SW480 (cell line): ENCODE data around the gene LYPLAL1.
"Not testable (repeated sequence)": the region's sequence is repeated elsewhere in the genome, so short reads cannot be mapped to it uniquely, and the experiment has no call there.

ENCODE experiments used
- DNase-seq: peaks from one replicate; pipeline ENCODE4 v3.0.0-alpha.2; 2016; ENCODE audit warnings: low spot score

The LYPLAL1 gene

GRCh38 chr1:219215477-219215876 lies 41.8 kb downstream of the LYPLAL1 start:
- no peak for DNase-seq

- DNase-seq = no peak
These were observed 47.3 kb downstream of the LYPLAL1 start for GRCh38 chr1:219220945-219221344.

GRCh38 chr1:219223496-219223895 lies 49.8 kb downstream of the LYPLAL1 start:
- DNase-seq = no peak

GRCh38 chr1:219226196-219226595 lies 52.5 kb downstream of the LYPLAL1 start:
- DNase-seq = no peak

- DNase-seq = no peak
These were observed 53.8 kb downstream of the LYPLAL1 start for GRCh38 chr1:219227360-219228057.

- DNase-seq = no peak
These were observed 54.4 kb downstream of the LYPLAL1 start for GRCh38 chr1:219228058-219228419.

GRCh38 chr1:219232890-219233289 lies 59.2 kb downstream of the LYPLAL1 start:
- no peak for DNase-seq

GRCh38 chr1:219235903-219236481 lies 62.3 kb downstream of the LYPLAL1 start:
- no peak for DNase-seq

GRCh38 chr1:219236933-219237610 lies 63.4 kb downstream of the LYPLAL1 start:
- no peak for DNase-seq

GRCh38 chr1:219239518-219239917 lies 65.8 kb downstream of the LYPLAL1 start:
- DNase-seq = no peak

- no peak for DNase-seq
These were observed 71.2 kb downstream of the LYPLAL1 start for GRCh38 chr1:219244864-219245263.

GRCh38 chr1:219247441-219247840 lies 73.8 kb downstream of the LYPLAL1 start:
- no peak for DNase-seq

- DNase-seq = not testable (repeated sequence)
These were observed 76.8 kb downstream of the LYPLAL1 start for GRCh38 chr1:219250468-219250867.

GRCh38 chr1:219257751-219258150 lies 84.1 kb downstream of the LYPLAL1 start:
- DNase-seq = no peak

- no peak for DNase-seq
These were observed 87.8 kb downstream of the LYPLAL1 start for GRCh38 chr1:219261454-219261853.
